Effector CD8-positive, alpha-beta T cell (primary cell): ENCODE measurements around the gene VOPP1.
"Not testable (repeated sequence)": the region's sequence is repeated elsewhere in the genome, so short reads cannot be mapped to it uniquely, and the experiment has no call there.

Source experiments
- DNase-seq: peaks from one replicate; lab custom pipeline; 2025; lab: John Stamatoyannopoulos, UW
- total RNA-seq, 4 experiments: gene quantifications; one replicate each; lab custom pipeline; 2026; lab: John Stamatoyannopoulos, UW

VOPP1 gene
- 53.5 to 74.7 (median 64.0) reads per million in 4 experiments for total RNA-seq

GRCh38 chr7:55572378-55573233, at the start of gene VOPP1:
TSS of gene VOPP1 (minus strand) at chr7:55572502. CDS start at chr7:55572324, 178 bp downstream.
- peak; percentile 29 for DNase-seq

DNA sequence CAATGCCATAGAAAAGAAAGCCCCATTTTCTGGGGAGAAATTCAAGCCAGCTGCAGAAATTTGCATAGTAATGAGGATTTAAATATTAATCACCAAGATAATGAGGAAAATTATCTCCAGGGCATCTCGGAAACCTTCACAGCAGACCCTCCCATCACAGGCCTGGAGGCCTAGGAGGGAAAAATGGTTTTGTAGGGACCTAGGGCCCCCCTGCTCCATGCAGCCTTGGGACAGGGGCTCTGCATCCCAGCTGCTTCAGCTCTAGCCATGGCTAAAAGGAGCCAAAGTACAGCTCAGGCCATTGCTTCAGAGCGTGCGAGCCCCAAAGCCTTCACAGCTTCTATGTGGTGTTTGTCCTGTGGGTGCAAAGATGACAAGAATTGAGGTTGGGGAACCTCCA, 46.6 kb upstream of the VOPP1 start:
- DNase-seq = no peak

DNA sequence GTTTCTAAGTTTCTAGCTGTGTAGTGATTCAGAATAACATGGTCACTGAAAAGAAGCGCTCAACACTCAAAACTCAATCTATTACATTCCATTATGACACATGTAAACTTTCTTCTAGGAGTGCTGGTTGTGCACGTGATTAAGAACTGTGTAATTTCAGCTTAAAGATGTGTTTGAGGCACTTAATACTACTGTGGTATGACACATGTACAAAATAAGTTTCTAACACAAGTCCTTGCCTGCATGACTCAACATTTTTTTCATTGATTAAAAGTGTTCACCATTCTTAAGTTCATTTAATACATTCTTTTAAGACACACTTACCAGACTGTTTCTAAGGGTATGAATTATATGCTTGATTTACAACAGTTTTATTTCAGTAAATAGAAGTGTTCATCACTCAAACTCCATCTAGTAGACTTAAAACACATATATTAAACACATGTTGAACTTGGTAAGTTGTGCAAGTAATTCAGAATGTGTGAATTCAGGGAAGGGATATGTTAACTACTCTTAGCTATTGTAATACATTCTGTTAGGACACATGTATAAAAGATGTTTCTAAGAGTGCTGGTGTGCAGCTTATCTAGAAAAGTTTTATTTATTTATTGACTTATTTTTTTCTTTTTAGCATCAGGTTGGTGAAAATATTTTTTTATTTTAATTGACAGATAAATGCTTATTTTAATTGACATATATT, 42.2 kb upstream of the VOPP1 start:
- not testable (repeated sequence) for DNase-seq

DNA sequence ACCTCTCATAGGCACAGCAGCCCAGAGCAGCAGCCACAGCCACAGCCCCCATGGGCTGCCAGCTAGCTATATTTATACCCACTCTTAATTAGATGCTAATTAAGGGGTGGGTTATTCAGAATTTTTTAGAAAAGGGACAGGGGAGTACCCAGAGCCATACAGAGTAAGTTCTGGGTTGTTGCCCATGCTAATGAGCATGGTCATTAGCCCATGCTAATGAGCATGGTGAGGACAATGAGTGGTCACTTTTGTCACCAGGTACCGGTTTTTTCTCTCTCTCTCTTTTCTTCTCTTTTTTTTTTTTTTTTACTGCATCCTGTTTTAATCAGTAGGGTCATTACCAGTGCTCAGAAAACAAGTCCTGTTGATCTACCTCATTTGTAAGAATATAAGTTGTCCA, 37.4 kb upstream of the VOPP1 start:
- not testable (repeated sequence) for DNase-seq

DNA sequence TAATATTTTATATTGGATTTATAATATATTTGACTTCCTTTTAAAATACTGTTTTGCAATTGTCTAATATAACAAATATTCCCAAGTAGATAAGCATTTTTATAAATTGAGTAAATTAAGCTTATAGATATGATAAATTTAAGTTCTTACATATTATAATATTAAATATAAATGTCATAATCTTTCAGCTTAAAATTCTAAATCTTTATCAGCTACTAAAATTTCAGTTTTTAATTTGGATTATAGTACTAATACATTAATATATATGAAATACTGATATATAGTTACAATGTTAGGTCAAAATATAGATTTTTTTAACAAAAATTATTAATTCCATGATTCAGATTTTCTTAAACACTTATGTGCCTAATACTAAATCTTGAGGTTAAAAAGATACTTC, 33.4 kb upstream of the VOPP1 start:
- not testable (repeated sequence) for DNase-seq

DNA sequence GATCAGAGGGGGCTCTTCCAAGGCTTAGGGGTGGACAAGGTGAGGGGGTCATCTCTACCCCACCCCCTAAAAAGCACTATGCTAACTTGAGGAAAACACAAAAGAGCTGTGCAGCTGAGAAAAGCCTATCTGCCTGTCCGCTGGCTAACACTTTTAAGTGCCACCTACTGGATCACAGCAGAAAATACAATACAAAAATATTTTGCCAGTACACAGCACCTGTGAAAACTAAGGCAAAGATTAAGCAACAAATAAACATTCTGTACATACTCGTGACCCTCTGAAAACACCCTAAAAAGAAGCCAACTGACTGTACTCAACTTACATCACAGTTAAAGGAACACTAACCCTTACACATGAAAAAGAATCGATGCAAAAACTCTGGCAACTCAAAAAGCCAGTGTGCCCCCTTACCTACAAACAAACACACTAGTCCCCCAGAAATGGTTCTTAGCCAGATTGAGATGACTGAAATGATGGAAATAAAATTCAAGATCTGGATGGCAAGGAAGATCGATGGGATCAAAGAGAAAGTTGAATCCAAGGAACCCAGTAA, 25.7 kb upstream of the VOPP1 start:
- DNase-seq = not testable (repeated sequence)

DNA sequence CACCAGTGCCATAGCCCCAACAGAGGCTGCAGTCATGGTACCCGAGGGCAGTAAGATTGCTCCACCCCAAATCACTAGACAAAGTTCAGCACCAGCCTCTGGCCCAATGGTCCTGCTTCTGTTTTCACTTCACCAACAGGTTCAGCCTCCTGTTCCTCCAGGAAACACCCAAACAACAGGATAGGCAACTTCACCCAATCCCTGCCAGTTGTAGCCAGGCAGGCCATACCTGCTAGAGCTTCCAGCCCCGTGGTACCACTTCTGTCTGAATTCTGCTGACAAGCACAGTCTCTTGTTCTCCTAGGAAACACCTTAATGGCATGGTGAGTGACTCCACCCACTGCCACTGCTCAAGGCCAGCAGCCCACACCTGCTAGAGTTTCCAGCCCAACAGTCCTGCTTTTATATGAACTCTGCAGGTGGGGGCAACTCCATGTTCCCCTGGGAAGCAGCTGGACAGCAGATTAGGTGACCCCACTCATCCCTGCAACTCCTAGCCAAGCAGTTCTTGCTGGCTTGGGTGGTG, 25.0 kb upstream of the VOPP1 start:
- not testable (repeated sequence) for DNase-seq

- no peak for DNase-seq
These were observed 23.2 kb upstream of the VOPP1 start for GRCh38 chr7:55595511-55595910.

DNA sequence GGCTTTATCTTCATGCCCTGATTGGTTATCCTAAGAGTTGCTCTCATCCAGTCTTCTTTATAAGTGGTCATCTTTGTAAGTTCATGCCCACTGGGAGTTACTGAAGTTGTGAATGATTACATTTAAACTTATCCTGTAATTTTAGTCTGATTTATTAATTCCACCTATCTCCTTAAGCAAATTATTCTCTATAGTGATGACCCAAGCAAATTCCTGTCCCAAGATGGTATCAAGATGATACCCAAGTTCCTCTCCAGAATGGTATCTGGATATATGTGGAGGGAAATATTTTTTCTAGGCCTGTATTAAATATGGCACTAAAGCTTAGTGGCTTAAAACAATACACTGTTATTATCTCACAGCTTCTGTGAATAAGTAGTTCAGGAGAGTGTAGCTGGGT, 22.6 kb upstream of the VOPP1 start:
- DNase-seq = no peak

DNA sequence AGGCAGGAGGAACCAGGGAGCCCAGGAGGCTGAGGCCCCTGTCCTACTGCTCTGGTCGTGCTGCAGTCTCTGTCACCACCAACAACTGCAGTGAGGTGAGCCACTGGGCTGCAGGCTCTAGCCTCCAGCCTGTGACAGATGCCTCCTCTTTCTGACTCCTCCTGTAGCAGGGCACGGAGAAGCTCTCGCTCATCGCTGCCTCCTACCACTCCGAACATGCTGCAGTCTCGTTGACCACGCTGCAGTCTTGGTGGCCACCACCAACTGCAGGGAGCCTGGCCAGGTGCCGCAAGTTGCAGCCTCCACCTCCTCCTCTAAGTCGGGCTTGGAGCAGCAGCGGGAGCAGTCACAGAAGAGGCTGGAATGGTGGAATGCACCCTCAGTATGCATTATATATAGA, 22.1 kb upstream of the VOPP1 start:
- no peak for DNase-seq

- peak; percentile 44 for DNase-seq
These were observed 21.4 kb upstream of the VOPP1 start for GRCh38 chr7:55593515-55594318.

DNA sequence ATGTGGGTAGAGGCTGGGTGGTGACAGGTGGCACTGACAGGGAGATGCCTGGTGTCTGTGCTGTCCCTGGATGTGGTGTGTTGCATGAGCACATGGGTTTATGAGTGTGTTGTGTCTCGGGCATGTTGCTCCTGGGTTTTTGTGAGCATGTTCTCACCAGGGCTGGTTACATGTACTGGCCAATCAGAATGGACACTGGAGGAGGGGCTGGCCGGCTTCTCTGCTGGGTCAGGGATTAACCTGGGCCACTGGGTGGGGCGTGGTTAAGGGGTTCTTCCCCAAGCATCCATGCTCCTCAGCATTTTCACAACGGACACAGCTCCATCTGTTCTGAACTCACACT, 20.8 kb upstream of the VOPP1 start:
- DNase-seq = no peak

GRCh38 chr7:55592492-55592891, 20.2 kb upstream of the VOPP1 start:
- no peak for DNase-seq

DNA sequence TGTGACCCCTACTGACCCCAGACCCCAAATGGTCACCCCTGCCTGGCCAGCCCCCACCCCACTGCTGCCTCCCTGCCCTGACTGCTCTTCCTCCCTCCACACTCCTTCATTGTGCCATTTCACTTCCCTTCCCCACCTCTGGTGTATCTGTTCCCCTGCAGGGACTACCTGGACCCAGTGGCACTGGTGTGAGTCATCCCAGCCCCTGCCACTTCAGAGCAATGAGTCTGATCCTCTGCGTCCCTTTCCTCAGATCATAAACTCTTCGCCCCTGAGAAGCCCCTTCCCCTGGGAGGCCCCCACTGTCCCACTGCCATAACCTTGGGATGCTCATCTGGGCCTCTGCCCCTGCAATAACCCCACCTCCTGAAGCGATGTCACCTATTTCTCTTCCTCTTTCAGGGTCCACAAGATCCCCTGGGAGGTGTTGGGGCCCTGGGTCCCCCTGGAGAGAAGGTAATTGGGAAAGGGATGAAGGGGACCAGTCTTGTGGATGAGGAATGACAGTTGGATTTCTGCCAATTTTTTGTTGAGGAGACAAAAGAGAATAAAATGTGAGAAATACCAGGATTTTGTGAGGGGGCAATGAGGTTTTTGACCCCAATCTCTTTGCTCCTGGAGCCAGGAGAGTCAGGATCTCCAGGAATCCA, 19.1 kb upstream of the VOPP1 start:
- no peak for DNase-seq

GRCh38 chr7:55590517-55591281, 18.4 kb upstream of the VOPP1 start:
- DNase-seq = no peak

GRCh38 chr7:55589905-55590304, 17.6 kb upstream of the VOPP1 start:
- DNase-seq = no peak

- no peak for DNase-seq
These were observed 16.8 kb upstream of the VOPP1 start for GRCh38 chr7:55588976-55589604.

GRCh38 chr7:55588379-55588699, 16.0 kb upstream of the VOPP1 start:
- DNase-seq = no peak

GRCh38 chr7:55587687-55588378, 15.5 kb upstream of the VOPP1 start:
- no peak for DNase-seq

DNA sequence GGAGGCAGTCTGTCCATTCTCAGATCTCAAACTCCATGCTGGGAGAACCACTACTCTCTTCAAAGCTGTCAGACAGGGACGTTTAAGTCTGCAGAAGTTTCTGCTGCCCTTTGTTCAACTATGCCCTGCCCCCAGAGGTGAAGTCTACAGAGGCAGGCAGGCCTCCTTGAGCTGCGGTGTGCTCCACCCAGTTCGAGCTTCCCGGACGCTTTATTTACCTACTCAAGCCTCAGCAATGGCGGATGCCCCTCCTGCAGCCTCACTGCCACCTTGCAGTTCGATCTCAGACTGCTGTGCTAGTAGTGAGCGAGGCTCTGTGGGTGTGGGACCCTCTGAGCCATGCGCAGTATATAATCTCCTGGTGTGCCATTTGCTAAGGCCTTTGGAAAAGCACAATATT, 10.4 kb upstream of the VOPP1 start:
- DNase-seq = not testable (repeated sequence)
